GM15510 (cell line): ENCODE results near the gene ETHE1.

ENCODE experiments used
- POLR2A ChIP-seq: IDR thresholded peaks from 3 replicates; pipeline ENCODE4 v1.6.1; 2011; ENCODE audit warnings: borderline replicate concordance; ENCODE audit not compliant: insufficient read length; ENCODE audit errors: extremely low read depth

The ETHE1 gene

DNA sequence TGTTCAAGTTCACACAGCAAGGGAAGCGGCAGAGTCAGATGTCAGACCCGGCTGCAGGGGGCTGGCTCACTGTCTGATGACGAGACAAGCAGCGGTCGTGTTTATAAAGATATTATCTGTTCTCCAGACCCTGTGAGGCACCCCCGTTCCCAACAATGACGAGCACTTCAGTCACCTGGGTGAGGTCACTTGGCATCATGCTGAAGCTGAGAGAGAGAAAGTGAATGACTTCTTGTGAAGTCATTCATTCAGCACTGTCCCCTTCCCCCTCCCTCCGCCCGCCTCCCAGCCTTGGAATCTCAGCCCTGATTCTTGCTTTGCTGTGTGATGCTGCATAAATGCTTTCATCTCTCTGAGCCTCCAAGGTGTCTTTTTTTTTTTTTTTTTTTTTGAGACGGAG is 56.7 kb downstream of the ETHE1 start:
- TF ChIP-seq POLR2A, result no peak

DNA sequence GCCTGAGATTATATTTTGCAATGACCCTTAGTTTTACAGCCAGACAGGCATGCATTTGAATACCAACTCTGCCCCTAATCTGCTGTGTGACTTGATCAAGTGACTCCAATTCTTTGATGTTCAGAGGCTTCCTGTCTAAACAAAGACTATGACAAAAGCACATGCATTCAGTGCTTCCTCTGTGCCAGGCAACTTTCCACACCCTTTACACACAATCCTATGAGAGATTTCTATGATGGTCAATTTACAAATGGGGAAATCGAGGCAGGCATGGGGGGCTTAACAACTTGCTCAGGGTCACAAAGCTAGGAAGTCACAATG is 57.9 kb downstream of the ETHE1 start:
- TF ChIP-seq POLR2A, result no peak

DNA sequence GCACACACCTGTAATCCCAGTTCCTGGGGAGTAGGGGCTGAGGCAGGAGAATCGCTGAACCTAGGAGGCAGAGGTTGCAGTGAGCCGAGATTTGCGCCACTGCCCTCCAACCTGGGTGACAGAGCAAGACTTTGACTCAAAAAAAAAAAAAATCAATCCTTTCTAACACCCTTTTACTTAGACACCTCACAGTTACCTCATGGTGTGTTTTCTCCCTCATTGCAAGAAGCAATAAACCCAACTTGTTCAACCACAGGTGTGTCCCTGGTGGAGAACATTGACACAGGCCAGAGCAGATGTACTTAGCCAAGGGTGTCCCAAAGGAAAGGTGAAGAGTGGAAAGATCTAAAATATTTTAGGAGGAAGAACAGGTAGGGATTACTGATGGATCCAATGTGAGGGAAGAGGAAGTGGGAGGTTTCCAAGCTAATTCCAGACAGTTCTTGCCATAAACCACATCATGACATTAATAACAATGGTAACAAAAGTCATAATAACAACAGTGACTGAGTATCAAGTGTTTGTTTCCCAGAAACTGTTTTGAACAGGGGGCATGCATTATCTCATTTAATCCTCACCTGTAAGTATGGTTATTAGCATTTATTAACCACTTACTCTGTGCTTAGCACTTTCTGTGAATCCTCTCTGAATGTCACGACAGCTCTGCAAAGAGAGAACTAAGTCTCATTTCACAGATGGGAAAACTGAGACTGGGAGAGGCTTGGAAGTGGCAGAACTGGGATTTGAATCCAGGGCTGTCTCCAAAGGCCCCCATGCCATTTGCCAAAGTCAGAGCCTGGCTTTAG is 58.4 kb downstream of the ETHE1 start:
- no peak for TF ChIP-seq POLR2A

GRCh38 chr19:43467730-43468129 is 59.3 kb downstream of the ETHE1 start:
- TF ChIP-seq POLR2A, result no peak

DNA sequence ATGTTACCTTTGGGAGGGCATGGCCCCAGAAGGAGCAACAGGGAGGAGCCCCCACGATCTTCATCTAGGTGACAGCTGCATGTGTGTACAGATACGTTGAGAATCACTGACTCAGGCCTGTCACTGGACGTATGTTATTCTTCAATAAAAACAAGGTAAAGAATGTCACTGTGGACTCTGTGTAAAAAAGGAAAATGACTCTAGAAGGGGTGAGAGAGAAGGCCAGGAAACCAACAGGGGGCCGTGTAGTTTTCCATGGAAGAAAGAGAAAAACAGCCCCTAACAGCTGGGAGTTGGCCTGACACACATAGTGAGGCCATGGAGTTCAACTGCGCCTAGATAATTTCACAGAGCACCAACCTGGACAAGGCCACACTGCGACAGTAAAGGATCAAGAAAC is 59.7 kb downstream of the ETHE1 start:
- no peak for TF ChIP-seq POLR2A

GRCh38 chr19:43466793-43467192 is 60.2 kb downstream of the ETHE1 start:
- no peak for TF ChIP-seq POLR2A

GRCh38 chr19:43465468-43466120 is 61.4 kb downstream of the ETHE1 start, which contains the start of gene LYPD3:
Gene LYPD3 (minus strand): TSS chr19:43465608. CDS start chr19:43465571, 37 bp downstream.
- no peak for TF ChIP-seq POLR2A

DNA sequence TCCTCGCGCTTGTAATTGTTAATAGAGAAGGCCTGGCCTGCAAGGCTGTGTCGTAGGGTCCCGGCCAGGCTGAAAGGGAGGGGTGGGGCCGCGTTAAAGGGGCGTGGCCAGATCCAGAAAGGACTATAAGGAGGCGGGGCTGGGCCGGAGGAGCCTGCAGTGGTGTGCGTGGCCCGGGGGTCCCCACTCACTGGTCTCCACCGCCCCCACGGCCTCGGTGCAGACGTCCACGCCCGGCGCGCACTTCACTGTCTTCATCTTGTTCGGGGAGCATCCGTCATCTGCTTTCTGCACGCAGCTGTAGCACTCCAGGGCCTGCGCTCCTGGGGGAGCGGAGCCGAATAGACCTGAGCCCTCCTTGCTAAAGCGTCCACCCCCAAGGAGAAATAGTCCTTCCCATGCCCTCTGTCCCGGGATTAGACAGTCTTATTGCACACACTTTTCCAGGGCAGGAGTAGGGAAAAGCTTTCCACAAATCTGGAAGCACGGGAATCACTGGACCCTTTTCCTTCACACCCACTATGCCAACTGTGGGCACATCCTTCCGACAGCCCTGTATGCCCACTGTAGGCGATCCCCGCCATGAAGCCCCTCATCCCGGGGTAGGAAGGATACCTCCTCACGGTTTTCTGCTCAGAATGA is 62.7 kb downstream of the ETHE1 start:
- TF ChIP-seq POLR2A, result no peak

- TF ChIP-seq POLR2A, result no peak
Measured at GRCh38 chr19:43463381-43464133, 63.4 kb downstream of the ETHE1 start.

DNA sequence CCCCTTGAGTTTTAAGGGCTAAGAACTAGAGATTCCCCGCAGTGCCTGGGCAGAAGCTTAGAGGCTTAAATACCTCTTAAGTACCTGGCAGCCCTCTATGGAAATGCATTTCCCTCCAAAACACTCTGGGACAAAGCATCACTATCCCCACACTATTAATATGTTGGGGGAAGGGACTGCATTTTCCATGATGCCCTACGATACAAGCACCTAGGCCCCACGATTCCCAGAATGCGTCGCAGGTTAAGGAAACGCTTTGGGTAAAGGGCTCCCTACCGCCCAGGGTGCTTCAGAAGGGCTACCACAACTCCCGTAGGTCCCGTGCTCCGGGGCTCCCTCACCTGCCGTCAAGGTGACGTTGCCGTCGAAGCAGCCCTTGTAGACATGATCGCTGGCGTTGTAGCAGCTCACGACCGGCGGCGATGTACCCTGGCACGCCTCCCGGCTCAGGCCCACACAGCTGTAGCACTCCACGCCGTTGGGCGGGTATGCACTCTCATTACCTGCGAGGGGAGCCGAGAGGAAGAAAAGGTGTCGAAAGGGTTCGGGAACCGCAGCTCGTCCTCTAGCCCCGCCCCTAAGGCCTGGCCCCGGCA is 64.1 kb downstream of the ETHE1 start:
- TF ChIP-seq POLR2A, result no peak

DNA sequence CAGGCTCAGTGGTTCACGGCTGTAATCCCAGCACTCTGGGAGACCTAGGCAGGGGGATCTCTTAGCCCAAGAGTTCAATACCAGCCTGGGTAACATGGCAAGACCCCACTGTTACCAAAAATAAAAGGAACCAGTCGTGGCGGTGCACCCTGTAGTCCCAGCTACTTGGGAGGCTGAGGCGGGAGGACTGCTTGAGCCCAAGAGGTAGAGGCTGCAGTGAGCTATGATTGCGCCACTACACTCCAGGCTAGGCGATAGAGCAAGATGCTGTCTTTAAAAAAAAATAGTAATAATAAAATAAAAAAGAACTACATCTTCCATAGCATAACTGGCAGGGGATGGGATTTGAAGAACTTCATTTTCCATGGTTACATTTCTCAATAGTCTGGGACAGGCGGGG is 64.6 kb downstream of the ETHE1 start:
- no peak for TF ChIP-seq POLR2A

DNA sequence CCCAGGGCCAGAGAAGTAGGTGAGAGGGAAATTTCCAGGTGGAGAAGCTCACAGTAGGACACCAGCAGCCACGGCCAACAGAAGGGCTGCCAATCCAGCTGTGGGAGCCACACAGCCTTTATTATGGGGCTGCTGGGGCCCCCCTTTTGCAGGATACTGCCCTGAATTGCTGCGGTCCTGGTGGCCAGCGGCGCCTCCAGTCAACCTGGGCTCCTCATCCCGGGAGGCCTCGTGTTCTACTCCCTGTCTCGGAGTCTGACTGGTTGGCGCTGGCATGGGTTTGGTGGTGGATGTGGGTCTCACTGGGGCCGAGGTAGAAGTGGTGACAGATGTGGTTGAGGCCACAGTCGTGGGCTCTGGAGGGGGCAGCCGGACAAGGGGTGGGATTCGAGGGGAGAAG is 65.7 kb downstream of the ETHE1 start:
- no peak for TF ChIP-seq POLR2A

- no peak for TF ChIP-seq POLR2A
Measured at GRCh38 chr19:43460362-43461016, 66.5 kb downstream of the ETHE1 start.

DNA sequence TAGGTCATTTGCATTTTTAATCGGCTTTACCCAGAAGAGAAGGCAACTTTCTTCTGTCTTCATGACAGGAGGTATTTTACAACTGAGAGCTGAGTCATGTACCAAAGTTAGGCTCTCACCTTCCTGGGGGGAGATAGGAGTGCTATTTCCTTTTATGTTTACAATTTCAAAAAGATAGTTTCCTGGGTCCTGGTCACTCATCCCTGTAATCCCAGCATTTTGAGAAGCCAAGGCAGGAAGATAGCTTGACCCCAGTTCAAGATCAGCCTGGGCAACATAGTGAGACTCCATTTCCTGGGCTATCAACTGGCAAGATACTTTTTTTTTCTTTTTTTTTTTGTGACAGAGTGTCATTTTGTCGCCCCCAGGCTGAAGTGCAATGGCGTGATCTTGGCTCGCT is 69.2 kb downstream of the ETHE1 start:
- TF ChIP-seq POLR2A, result no peak
